SK-N-SH (cell line): ENCODE results near the gene ATP5MC3.

Experiments
- ELF1 ChIP-seq: IDR thresholded peaks from 2 replicates; pipeline ENCODE4 v1.4.0; 2012
- EZH2phosphoT487 ChIP-seq: fragments of 200-600 bp; sonication (generic); IDR thresholded peaks from 2 replicates; pipeline ENCODE4 v1.6.1; 2017; ENCODE audit warnings: low read depth, mixed run types, mild to moderate bottlenecking, antibody characterized with exemption, moderate library complexity, borderline replicate concordance
- GABPA ChIP-seq: IDR thresholded peaks from 2 replicates; pipeline ENCODE4 v1.4.0; 2012; ENCODE audit warnings: low read depth, mild to moderate bottlenecking
- JUND ChIP-seq: IDR thresholded peaks from 2 replicates; pipeline ENCODE4 v1.4.0; 2012
- RAD21 ChIP-seq: IDR thresholded peaks from 2 replicates; pipeline ENCODE4 v1.6.1; 2012; ENCODE audit warnings: mild to moderate bottlenecking, low read length
- RFX5 ChIP-seq: IDR thresholded peaks from 2 replicates; pipeline ENCODE4 v1.6.1; 2012; ENCODE audit warnings: mild to moderate bottlenecking, improper control_type of control experiment, low read length
- RXRA ChIP-seq: IDR thresholded peaks from 2 replicates; pipeline ENCODE4 v1.4.0; 2012; ENCODE audit warnings: low read depth, mild to moderate bottlenecking, borderline replicate concordance
- SMC3 ChIP-seq: IDR thresholded peaks from 2 replicates; pipeline ENCODE4 v1.6.1; 2012; ENCODE audit warnings: low read depth, low read length, improper control_type of control experiment
- TAF1 ChIP-seq: IDR thresholded peaks from 2 replicates; pipeline ENCODE4 v1.6.1; 2012; ENCODE audit warnings: low read depth, mild to moderate bottlenecking, low read length, moderate library complexity, borderline replicate concordance
- TEAD4 ChIP-seq: IDR thresholded peaks from 2 replicates; pipeline ENCODE4 v1.4.0; 2012; ENCODE audit warnings: mild to moderate bottlenecking, borderline replicate concordance; ENCODE audit not compliant: insufficient read depth
- TF ChIP-seq, protein P1 (sequence below): fragments of 200-600 bp; sonication (generic); IDR thresholded peaks from 2 replicates; pipeline ENCODE4 v1.6.1; 2017; ENCODE audit warnings: antibody characterized with exemption, mild to moderate bottlenecking, moderate library complexity
- TF ChIP-seq, protein P2 (sequence below): fragments of 150-350 bp; IDR thresholded peaks from 2 replicates; pipeline ENCODE4 v1.6.1; 2016; ENCODE audit warnings: mild to moderate bottlenecking, low read depth, low read length
- TF ChIP-seq, protein P3 (sequence below): IDR thresholded peaks from 2 replicates; pipeline ENCODE4 v1.4.0; 2012; ENCODE audit warnings: low read depth, borderline replicate concordance
- TF ChIP-seq, protein P4 (sequence below): IDR thresholded peaks from 2 replicates; pipeline ENCODE4 v1.4.0; 2012; ENCODE audit warnings: low read depth

DNA sequence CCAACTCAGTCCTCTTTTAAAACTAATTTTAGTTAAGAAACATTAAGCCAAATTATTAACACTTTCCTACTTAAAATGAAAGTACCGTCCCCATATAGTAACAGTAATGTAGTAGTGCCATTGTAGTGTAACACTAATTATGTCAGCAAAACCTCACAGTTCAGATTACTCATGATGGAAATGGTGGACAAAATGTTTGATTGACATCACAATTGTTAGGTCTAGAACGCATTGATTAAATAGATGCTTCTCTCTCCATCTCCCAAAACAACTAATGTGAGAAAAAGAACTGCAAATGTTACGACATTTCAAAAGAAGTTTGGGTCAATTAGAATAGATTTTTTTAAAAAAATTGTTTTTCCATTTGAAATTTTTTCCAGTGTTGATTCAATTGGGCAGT lies 12.3 kb downstream of the ATP5MC3 start:
- no peak for TF ChIP-seq GABPA
- TF ChIP-seq, protein P1, sequence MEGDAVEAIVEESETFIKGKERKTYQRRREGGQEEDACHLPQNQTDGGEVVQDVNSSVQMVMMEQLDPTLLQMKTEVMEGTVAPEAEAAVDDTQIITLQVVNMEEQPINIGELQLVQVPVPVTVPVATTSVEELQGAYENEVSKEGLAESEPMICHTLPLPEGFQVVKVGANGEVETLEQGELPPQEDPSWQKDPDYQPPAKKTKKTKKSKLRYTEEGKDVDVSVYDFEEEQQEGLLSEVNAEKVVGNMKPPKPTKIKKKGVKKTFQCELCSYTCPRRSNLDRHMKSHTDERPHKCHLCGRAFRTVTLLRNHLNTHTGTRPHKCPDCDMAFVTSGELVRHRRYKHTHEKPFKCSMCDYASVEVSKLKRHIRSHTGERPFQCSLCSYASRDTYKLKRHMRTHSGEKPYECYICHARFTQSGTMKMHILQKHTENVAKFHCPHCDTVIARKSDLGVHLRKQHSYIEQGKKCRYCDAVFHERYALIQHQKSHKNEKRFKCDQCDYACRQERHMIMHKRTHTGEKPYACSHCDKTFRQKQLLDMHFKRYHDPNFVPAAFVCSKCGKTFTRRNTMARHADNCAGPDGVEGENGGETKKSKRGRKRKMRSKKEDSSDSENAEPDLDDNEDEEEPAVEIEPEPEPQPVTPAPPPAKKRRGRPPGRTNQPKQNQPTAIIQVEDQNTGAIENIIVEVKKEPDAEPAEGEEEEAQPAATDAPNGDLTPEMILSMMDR: no peak
- no peak for TF ChIP-seq RXRA
- TF ChIP-seq EZH2phosphoT487: no peak
- TF ChIP-seq TAF1: no peak
- TF ChIP-seq, protein P2, sequence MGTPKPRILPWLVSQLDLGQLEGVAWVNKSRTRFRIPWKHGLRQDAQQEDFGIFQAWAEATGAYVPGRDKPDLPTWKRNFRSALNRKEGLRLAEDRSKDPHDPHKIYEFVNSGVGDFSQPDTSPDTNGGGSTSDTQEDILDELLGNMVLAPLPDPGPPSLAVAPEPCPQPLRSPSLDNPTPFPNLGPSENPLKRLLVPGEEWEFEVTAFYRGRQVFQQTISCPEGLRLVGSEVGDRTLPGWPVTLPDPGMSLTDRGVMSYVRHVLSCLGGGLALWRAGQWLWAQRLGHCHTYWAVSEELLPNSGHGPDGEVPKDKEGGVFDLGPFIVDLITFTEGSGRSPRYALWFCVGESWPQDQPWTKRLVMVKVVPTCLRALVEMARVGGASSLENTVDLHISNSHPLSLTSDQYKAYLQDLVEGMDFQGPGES: no peak
- no peak for TF ChIP-seq TEAD4
- TF ChIP-seq ELF1: no peak
- TF ChIP-seq, protein P3, sequence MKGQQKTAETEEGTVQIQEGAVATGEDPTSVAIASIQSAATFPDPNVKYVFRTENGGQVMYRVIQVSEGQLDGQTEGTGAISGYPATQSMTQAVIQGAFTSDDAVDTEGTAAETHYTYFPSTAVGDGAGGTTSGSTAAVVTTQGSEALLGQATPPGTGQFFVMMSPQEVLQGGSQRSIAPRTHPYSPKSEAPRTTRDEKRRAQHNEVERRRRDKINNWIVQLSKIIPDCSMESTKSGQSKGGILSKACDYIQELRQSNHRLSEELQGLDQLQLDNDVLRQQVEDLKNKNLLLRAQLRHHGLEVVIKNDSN: no peak
- no peak for TF ChIP-seq SMC3
- TF ChIP-seq RAD21: no peak
- TF ChIP-seq, protein P4, sequence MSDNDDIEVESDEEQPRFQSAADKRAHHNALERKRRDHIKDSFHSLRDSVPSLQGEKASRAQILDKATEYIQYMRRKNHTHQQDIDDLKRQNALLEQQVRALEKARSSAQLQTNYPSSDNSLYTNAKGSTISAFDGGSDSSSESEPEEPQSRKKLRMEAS: no peak
- TF ChIP-seq RFX5: no peak
- no peak for TF ChIP-seq JUND
